BE2C (cell line): ENCODE measurements around the gene MPRIP.

Source experiments
- DNase-seq: peaks from one replicate; pipeline ENCODE4 v3.0.0-alpha.2; 2020
- H3K27me3 ChIP-seq: fragments of 250-450 bp; sonication (Bioruptor Pico); 2 replicates; pipeline ENCODE4 v1.5.1; 2020; ENCODE audit warnings: mild to moderate bottlenecking
- H3K36me3 ChIP-seq: fragments of 250-450 bp; sonication (Bioruptor Pico); 2 replicates; pipeline ENCODE4 v1.5.1; 2020; ENCODE audit warnings: mild to moderate bottlenecking
- H3K4me1 ChIP-seq: fragments of 250-450 bp; sonication (Bioruptor Pico); 2 replicates; pipeline ENCODE4 v1.5.1; 2020
- H3K4me3 ChIP-seq: 2 replicates; pipeline ENCODE4 v1.5.1; 2011; ENCODE audit warnings: low read depth, low read length
- H3K9me3 ChIP-seq: fragments of 250-450 bp; sonication (Bioruptor Pico); 2 replicates; pipeline ENCODE4 v1.5.1; 2020
- TF ChIP-seq, protein P1 (sequence below): IDR thresholded peaks from 2 replicates; pipeline ENCODE4 v1.5.1; 2012; ENCODE audit warnings: mild to moderate bottlenecking, low read depth, low read length

MPRIP gene

DNA sequence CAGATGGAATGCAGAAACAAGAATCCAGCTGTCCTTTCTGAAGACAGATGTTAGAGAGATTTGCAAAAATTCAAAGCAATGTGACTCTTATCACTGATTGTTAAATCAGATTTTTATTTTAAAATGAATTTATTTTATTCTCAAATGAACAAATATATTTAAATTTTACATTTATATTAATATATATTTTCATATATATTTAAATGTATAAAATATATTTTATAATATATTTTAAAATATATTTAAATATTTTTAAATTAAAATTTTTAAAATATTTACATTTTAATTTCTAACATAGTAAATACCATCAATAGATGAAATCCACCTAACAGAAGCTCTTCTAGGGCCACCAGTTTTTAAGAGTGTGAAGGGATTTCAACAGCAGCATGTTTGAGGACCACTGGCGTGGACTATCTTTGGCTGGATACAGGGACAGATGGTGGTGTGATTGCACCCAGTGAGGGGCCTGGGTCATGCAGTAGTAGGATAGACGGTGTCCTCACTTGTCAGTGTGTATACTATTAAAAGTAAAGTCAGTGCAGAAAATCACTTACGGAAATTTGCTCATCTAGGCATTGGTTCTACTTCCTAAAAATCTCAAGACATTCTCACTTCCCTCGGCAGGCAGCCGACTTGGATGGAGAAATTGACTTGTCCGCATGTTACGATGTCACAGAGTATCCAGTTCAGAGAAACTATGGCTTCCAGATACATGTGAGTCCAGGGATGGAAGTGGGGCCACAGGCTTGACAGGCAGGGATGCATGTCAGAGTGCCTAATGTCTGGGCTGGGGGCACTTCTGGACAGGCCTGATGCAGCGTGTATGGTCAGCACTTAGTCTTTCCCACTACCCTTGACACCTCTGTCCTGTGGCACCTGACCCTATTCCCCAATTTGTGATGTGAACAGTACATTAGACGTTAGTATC is 107.5 kb downstream of the MPRIP start:
- TF ChIP-seq, protein P1, sequence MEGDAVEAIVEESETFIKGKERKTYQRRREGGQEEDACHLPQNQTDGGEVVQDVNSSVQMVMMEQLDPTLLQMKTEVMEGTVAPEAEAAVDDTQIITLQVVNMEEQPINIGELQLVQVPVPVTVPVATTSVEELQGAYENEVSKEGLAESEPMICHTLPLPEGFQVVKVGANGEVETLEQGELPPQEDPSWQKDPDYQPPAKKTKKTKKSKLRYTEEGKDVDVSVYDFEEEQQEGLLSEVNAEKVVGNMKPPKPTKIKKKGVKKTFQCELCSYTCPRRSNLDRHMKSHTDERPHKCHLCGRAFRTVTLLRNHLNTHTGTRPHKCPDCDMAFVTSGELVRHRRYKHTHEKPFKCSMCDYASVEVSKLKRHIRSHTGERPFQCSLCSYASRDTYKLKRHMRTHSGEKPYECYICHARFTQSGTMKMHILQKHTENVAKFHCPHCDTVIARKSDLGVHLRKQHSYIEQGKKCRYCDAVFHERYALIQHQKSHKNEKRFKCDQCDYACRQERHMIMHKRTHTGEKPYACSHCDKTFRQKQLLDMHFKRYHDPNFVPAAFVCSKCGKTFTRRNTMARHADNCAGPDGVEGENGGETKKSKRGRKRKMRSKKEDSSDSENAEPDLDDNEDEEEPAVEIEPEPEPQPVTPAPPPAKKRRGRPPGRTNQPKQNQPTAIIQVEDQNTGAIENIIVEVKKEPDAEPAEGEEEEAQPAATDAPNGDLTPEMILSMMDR = no peak
- peaks cover 19% of the 10 kb centered on the region for H3K36me3 ChIP-seq

DNA sequence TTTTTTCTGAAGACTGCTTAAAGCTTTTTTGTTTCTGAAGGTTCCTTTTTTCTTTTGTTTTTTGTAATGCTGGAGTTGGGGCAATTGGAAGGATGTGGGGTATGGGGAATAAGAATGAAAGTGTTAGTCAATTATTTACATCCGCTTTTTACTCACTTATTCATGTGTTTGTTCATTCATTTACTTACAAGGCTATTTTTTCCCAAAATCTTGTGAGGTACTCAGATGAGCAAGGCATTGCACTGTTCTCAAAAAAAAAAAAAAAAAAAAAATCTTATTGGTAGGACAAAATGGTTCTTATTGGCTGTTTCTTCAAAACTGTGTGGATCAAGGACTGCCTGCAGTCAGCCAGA is 108.2 kb downstream of the MPRIP start:
- no peak for DNase-seq
- TF ChIP-seq, protein P1 = no peak
- no peaks in the 10 kb centered on the region for H3K27me3 ChIP-seq
- peaks cover 19% of the 10 kb centered on the region for H3K36me3 ChIP-seq
- H3K9me3 ChIP-seq = no peaks in the 10 kb centered on the region
- H3K4me3 ChIP-seq = no peak overlapping the region
- H3K4me1 ChIP-seq = no peaks in the 10 kb centered on the region

More for the DNA sequence above, 107.5 kb downstream of the MPRIP start:
- Histone ChIP-seq H3K9me3 (no peaks in the 10 kb centered on the region), H3K27me3 (no peaks in the 10 kb centered on the region), H3K4me1 (no peaks in the 10 kb centered on the region), H3K4me3 (no peak overlapping the region)
- no peak for DNase-seq

DNA sequence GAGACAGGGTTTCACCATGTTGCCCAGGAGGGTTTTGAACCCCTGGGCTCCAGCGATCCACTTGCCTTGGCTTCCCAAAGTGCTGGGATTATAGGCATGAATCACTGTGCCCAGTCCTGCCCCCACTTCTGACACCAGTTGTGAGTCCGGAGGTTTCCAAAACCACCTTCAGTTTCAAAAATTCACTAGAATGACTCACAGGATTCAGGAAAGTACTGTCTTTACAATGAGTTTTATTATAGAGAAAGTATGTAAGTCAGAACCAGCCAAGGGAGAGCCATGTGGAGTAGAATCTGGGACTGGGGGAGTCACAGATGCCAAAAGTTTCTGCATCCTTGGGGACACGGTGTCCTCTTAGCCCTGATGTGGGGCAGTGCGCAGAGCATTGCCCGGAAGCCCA is 108.8 kb downstream of the MPRIP start:
- Histone ChIP-seq H3K9me3 (no peaks in the 10 kb centered on the region), H3K27me3 (no peaks in the 10 kb centered on the region), H3K4me3 (no peak overlapping the region), H3K4me1 (no peaks in the 10 kb centered on the region), H3K36me3 (peaks cover 21% of the 10 kb centered on the region)
- TF ChIP-seq, protein P1 = no peak
- no peak for DNase-seq

DNA sequence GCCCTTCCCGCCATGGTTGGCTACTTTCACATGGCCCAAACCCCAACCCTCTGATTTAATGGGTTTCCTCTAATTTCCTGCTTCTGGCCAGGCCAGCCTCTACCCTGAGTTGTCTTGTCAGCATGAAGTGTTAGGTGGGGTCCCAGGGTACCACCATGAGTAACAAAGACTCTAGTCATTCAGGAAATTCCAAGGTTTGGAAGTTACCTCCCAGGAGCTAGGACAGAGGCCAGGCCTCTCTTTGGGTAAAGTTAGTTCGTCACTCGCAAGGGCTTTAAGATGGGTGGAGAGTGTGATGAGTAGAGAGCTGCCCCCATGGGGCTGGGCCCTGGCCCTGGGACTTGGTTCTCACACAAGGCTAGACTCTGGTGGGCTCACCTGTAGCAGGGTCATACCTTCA is 109.3 kb downstream of the MPRIP start:
- no peak for DNase-seq
- Histone ChIP-seq H3K4me3 (no peak overlapping the region), H3K4me1 (no peaks in the 10 kb centered on the region), H3K36me3 (peaks cover 19% of the 10 kb centered on the region), H3K9me3 (no peaks in the 10 kb centered on the region), H3K27me3 (no peaks in the 10 kb centered on the region)
- TF ChIP-seq, protein P1 = no peak

- Histone ChIP-seq H3K9me3 (no peaks in the 10 kb centered on the region), H3K4me1 (no peaks in the 10 kb centered on the region), H3K4me3 (no peak overlapping the region), H3K36me3 (peaks cover 19% of the 10 kb centered on the region), H3K27me3 (no peaks in the 10 kb centered on the region)
- TF ChIP-seq, protein P1 = no peak
- DNase-seq = no peak
Observed at GRCh38 chr17:17151962-17152361, 109.7 kb downstream of the MPRIP start.

DNA sequence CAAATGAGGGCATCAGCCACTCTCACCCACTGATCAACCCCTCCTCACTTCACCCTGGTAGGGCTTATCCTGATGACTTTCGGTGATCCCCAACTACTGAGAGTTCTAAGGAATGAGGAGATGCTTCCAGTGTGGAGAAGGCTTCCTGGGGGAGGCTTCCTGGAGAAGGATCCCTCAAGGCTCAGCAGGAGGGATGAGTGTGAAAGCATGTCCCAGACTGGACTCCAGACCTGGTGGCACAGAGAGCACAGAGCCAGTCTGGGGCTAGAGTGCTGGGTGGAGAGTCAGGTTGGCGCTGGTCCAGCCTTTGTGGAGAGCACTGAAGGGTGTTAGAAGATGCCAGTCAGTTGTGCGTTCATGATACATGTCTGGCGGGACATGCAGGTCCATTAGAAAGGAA is 110.1 kb downstream of the MPRIP start:
- DNase-seq = no peak
- no peaks in the 10 kb centered on the region for H3K9me3 ChIP-seq
- no peak overlapping the region for H3K4me3 ChIP-seq
- H3K36me3 ChIP-seq = peaks cover 19% of the 10 kb centered on the region
- no peaks in the 10 kb centered on the region for H3K4me1 ChIP-seq
- no peaks in the 10 kb centered on the region for H3K27me3 ChIP-seq
- TF ChIP-seq, protein P1 = no peak
